ENCODE measurements around the gene RAB4A.
"Not testable (repeated sequence)": the region's sequence is repeated elsewhere in the genome, so short reads cannot be mapped to it uniquely, and the experiment has no call there.

The RAB4A gene

GRCh38 chr1:229273507-229274232, 2.8 kb downstream of the RAB4A start:
- no peak for DNase-seq

GRCh38 chr1:229275005-229275404, 4.1 kb downstream of the RAB4A start:
- DNase-seq, result no peak

GRCh38 chr1:229278120-229278741, 7.3 kb downstream of the RAB4A start:
- no peak for DNase-seq

- DNase-seq, result no peak
Measured at GRCh38 chr1:229279242-229279641, 8.3 kb downstream of the RAB4A start.

GRCh38 chr1:229280037-229280828, 9.3 kb downstream of the RAB4A start:
- no peak for DNase-seq

GRCh38 chr1:229280921-229281320, 10.0 kb downstream of the RAB4A start:
- no peak for DNase-seq

GRCh38 chr1:229281339-229281926, 10.5 kb downstream of the RAB4A start:
- no peak for DNase-seq

GRCh38 chr1:229282295-229282823, 11.4 kb downstream of the RAB4A start:
- DNase-seq, result no peak

GRCh38 chr1:229283183-229283611, 12.3 kb downstream of the RAB4A start:
- DNase-seq, result no peak

- no peak for DNase-seq
Measured at GRCh38 chr1:229284887-229285286, 14.0 kb downstream of the RAB4A start.

- no peak for DNase-seq
Measured at GRCh38 chr1:229285440-229285839, 14.5 kb downstream of the RAB4A start.

- DNase-seq, result no peak
Measured at GRCh38 chr1:229286099-229286766, 15.3 kb downstream of the RAB4A start.

- no peak for DNase-seq
Measured at GRCh38 chr1:229287267-229287666, 16.4 kb downstream of the RAB4A start.

- DNase-seq, result no peak
Measured at GRCh38 chr1:229288516-229288915, 17.6 kb downstream of the RAB4A start.

GRCh38 chr1:229291686-229292085, 20.8 kb downstream of the RAB4A start:
- DNase-seq, result not testable (repeated sequence)

- DNase-seq, result no peak
Measured at GRCh38 chr1:229293528-229294204, 22.8 kb downstream of the RAB4A start.

- no peak for DNase-seq
Measured at GRCh38 chr1:229295745-229296144, 24.8 kb downstream of the RAB4A start.

GRCh38 chr1:229296541-229296941, 25.6 kb downstream of the RAB4A start:
- no peak for DNase-seq

- DNase-seq, result no peak
Measured at GRCh38 chr1:229297746-229298145, 26.8 kb downstream of the RAB4A start.

- no peak for DNase-seq
Measured at GRCh38 chr1:229298420-229298819, 27.5 kb downstream of the RAB4A start.

- DNase-seq, result no peak
Measured at GRCh38 chr1:229298887-229299503, 28.1 kb downstream of the RAB4A start.
